Large intestine (tissue), 3 donors: ENCODE measurements around the gene CCR4. TPM values are rescaled to one million over a fixed set of nuclear protein-coding genes. Genes with fewer than 3 reads are reported as not detected.

Source experiments
- DNase-seq, 2 donors: peaks; one replicate each; pipeline versions ENCODE4 v3.0.0 to v3.0.0-alpha.2; 2013
- H3K27ac ChIP-seq: one replicate; pipeline ENCODE4 v1.5.1; 2013; ENCODE audit warnings: low read length
- H3K27me3 ChIP-seq: 2 replicates; pipeline ENCODE4 v1.6.1; 2013; ENCODE audit warnings: low read length; ENCODE audit not compliant: control insufficient read depth, insufficient read depth
- H3K36me3 ChIP-seq: 2 replicates; pipeline ENCODE4 v1.6.1; 2013; ENCODE audit warnings: low read length; ENCODE audit not compliant: control insufficient read depth, insufficient read depth
- H3K4me1 ChIP-seq: one replicate; pipeline ENCODE4 v1.6.1; 2013; ENCODE audit warnings: low read length; ENCODE audit not compliant: control insufficient read depth, insufficient read depth
- H3K4me3 ChIP-seq: one replicate; pipeline ENCODE4 v1.5.1; 2013; ENCODE audit warnings: low read length
- H3K9me3 ChIP-seq: one replicate; pipeline ENCODE4 v1.6.1; 2013; ENCODE audit warnings: mild to moderate bottlenecking, low read depth, low read length, moderate library complexity; ENCODE audit not compliant: control insufficient read depth
- WGBS: methylation state at CpG from one replicate; pipeline ENCODE4 v1.1.5; 2013; ENCODE audit warnings: low lambda C conversion rate; ENCODE audit not compliant: insufficient coverage; 5-methylcytosine and 5-hydroxymethylcytosine counted together
- polyA plus RNA-seq: library from polyadenylated mRNA; unstranded; fragments of 120-200 nt; gene quantifications from one replicate; pipeline ENCODE4 v1.2.1, GENCODE V29; 2013

CCR4 gene
- polyA plus RNA-seq, 1 donor, result 0.37 TPM

- Histone ChIP-seq H3K27ac (no peak overlapping the region), H3K4me3 (no peak overlapping the region), H3K4me1 (no peaks in the 10 kb centered on the region), H3K27me3 (no peaks in the 10 kb centered on the region), H3K9me3 (no peaks in the 10 kb centered on the region), H3K36me3 (peaks cover 32% of the 10 kb centered on the region)
- DNase-seq, result no peak
- WGBS, result 100% methylated on average over 1 of the region's 10 CpGs
Observed at GRCh38 chr3:32998631-32999451, 47.4 kb downstream of the CCR4 start.

GRCh38 chr3:33000691-33001385, 49.4 kb downstream of the CCR4 start:
- Histone ChIP-seq H3K27me3 (no peaks in the 10 kb centered on the region), H3K4me1 (no peaks in the 10 kb centered on the region), H3K9me3 (no peaks in the 10 kb centered on the region), H3K4me3 (no peak overlapping the region), H3K27ac (no peak overlapping the region), H3K36me3 (peaks cover 40% of the 10 kb centered on the region)
- DNase-seq, result no peak
- 100% methylated on average over 1 of the region's 3 CpGs for WGBS

GRCh38 chr3:33001889-33002288, 50.4 kb downstream of the CCR4 start:
- no peak overlapping the region for H3K27ac ChIP-seq
- H3K27me3 ChIP-seq, result no peaks in the 10 kb centered on the region
- no peak overlapping the region for H3K4me3 ChIP-seq
- H3K9me3 ChIP-seq, result no peaks in the 10 kb centered on the region
- DNase-seq, result no peak
- H3K36me3 ChIP-seq, result peaks cover 39% of the 10 kb centered on the region
- H3K4me1 ChIP-seq, result peaks cover 2% of the 10 kb centered on the region
- 60% methylated on average over 1 of the region's 2 CpGs for WGBS

GRCh38 chr3:33003308-33003707, 51.9 kb downstream of the CCR4 start:
- peaks cover 40% of the 10 kb centered on the region for H3K36me3 ChIP-seq
- H3K27ac ChIP-seq, result no peak overlapping the region
- H3K27me3 ChIP-seq, result no peaks in the 10 kb centered on the region
- 77% methylated on average over 3 of the region's 4 CpGs for WGBS
- DNase-seq, result peak in 1 of 2 donors; percentile 24
- no peaks in the 10 kb centered on the region for H3K9me3 ChIP-seq
- H3K4me3 ChIP-seq, result no peak overlapping the region
- H3K4me1 ChIP-seq, result peaks cover 6% of the 10 kb centered on the region

- no peak for DNase-seq
- Histone ChIP-seq H3K36me3 (peaks cover 37% of the 10 kb centered on the region), H3K9me3 (no peaks in the 10 kb centered on the region), H3K4me1 (peaks cover 6% of the 10 kb centered on the region), H3K4me3 (no peak overlapping the region), H3K27me3 (no peaks in the 10 kb centered on the region), H3K27ac (no peak overlapping the region)
- no CpG with 5 or more reads among the region's 4 CpGs for WGBS
Observed at GRCh38 chr3:33004205-33004604, 52.8 kb downstream of the CCR4 start.

GRCh38 chr3:33004961-33005360, 53.5 kb downstream of the CCR4 start:
- H3K27ac ChIP-seq, result no peak overlapping the region
- no peak for DNase-seq
- no peaks in the 10 kb centered on the region for H3K9me3 ChIP-seq
- no peak overlapping the region for H3K4me3 ChIP-seq
- peaks cover 37% of the 10 kb centered on the region for H3K36me3 ChIP-seq
- H3K4me1 ChIP-seq, result peaks cover 6% of the 10 kb centered on the region
- H3K27me3 ChIP-seq, result no peaks in the 10 kb centered on the region
- WGBS, result no CpG with 5 or more reads among the region's 2 CpGs

Other genes with a start within 250 kb of the CCR4 start
- 3.6 TPM for gene TRIM71, start 133.6 kb upstream of the CCR4 start, polyA plus RNA-seq
- 72.0 TPM for gene GLB1, start 145.5 kb downstream of the CCR4 start, polyA plus RNA-seq
- 3.2 TPM for gene TMPPE, start 145.5 kb downstream of the CCR4 start, polyA plus RNA-seq
- gene CRTAP, start 162.4 kb downstream of the CCR4 start, polyA plus RNA-seq, result 114 TPM